K562 (cell line): ENCODE measurements around the gene INSM1. TPM values are rescaled to one million over a fixed set of nuclear protein-coding genes. Genes with fewer than 3 reads are reported as not detected.

Experiments
- ATAC-seq: fragments of 200-7000 bp; cut with Tn5 transposase; 3 replicates; pipeline ENCODE4 v1.9.1; 2020; ENCODE audit warnings: moderate library complexity
- BruUV-seq: library from RNA; stranded (reverse); fragments of 400-500 nt; replicated peaks from 2 replicates; lab custom pipeline; 2021; lab: Mats Ljungman, UMichigan
- CTCF ChIA-PET: fragments of 300-600 bp; formaldehyde crosslinking; extraction: SDS; loops from one replicate; lab custom pipeline; 2021; ENCODE audit warnings: low intra/inter-chr PET ratio; lab: Yijun Ruan, JAX
- POLR2A ChIA-PET: fragments of 300-600, 350-650 bp; sonication (Branson Sonifier 250); formaldehyde crosslinking; extraction: SDS; loops from one replicate; lab custom pipeline; 2021; ENCODE audit warnings: antibody characterized with exemption, inconsistent platforms; lab: Yijun Ruan, JAX
- DNase-seq, 4 experiments: peaks; one replicate each; pipeline versions ENCODE4 v3.0.0 to v3.0.0-alpha.2; 2011 to 2018; ENCODE audit warnings: low spot score in 3 of 4, mixed read lengths in 3 of 4; ENCODE audit errors: extremely low read depth in 1 of 4
- FAIRE-seq: peaks from 2 replicates; lab custom pipeline; 2011; peaks lifted over from hg19 to GRCh38; lab: Jason Lieb, UNC
- H2AFZ ChIP-seq: 2 replicates; pipeline ENCODE4 v1.6.0; 2011; ENCODE audit warnings: low read depth, low read length, control low read depth, inconsistent platforms
- H3K27ac ChIP-seq: fragments of 200-600 bp; 3 replicates; pipeline ENCODE4 v1.8.0; 2011; ENCODE audit warnings: low read depth, mild to moderate bottlenecking, control low read depth, inconsistent platforms, low read length, moderate library complexity, mixed read lengths; ENCODE audit errors: extremely low read depth
- H3K27me3 ChIP-seq, 2 experiments: fragments of 300-600 bp in 1 of 2; 2 replicates in 1 of 2; 3 replicates in 1 of 2; pipeline versions ENCODE4 v1.6.0 to v1.8.0; 2011; ENCODE audit warnings: inconsistent platforms in 2 of 2, low read length in 2 of 2, mild to moderate bottlenecking in 1 of 2, mixed read lengths in 1 of 2, moderate library complexity in 1 of 2; ENCODE audit not compliant: control insufficient read depth in 2 of 2, insufficient read depth in 2 of 2
- H3K36me3 ChIP-seq: fragments of 300-600 bp; 3 replicates; pipeline ENCODE4 v1.8.0; 2011; ENCODE audit warnings: mild to moderate bottlenecking, low read length, inconsistent platforms; ENCODE audit not compliant: control insufficient read depth, insufficient read depth
- H3K4me1 ChIP-seq, 2 experiments: fragments of 200-600 bp in 1 of 2; replicated peaks in 1 of 2; 2 replicates in 1 of 2; 3 replicates in 1 of 2; pipeline versions ENCODE4 v1.5.1 to v1.8.0; 2011; ENCODE audit warnings: inconsistent platforms in 2 of 2, low read length in 2 of 2, mild to moderate bottlenecking in 1 of 2, mixed read lengths in 1 of 2, moderate library complexity in 1 of 2; ENCODE audit not compliant: control insufficient read depth in 2 of 2, insufficient read depth in 2 of 2
- H3K4me2 ChIP-seq: 2 replicates; pipeline ENCODE4 v1.6.1; 2011; ENCODE audit warnings: low read length, control low read depth, inconsistent platforms, mixed read lengths; ENCODE audit not compliant: insufficient read depth
- H3K4me3 ChIP-seq: fragments of 200-600 bp; sonication (generic), shearing (Covaris generic); 2 replicates; pipeline ENCODE4 v1.5.1; 2016; ENCODE audit warnings: control low read depth, inconsistent platforms
- H3K79me2 ChIP-seq: fragments of 200-600 bp; 3 replicates; pipeline ENCODE4 v1.8.0; 2011; ENCODE audit warnings: low read length, inconsistent platforms; ENCODE audit not compliant: control insufficient read depth, insufficient read depth
- H3K9ac ChIP-seq, 2 experiments: 2 replicates each; pipeline versions ENCODE4 v1.6.0 to v1.6.1; 2011; ENCODE audit warnings: low read depth in 2 of 2, low read length in 2 of 2, control low read depth in 1 of 2, inconsistent platforms in 1 of 2, mild to moderate bottlenecking in 1 of 2, mixed read lengths in 1 of 2; ENCODE audit not compliant: insufficient read depth in 1 of 2
- H3K9me1 ChIP-seq: one replicate; pipeline ENCODE4 v1.6.0; 2011; ENCODE audit warnings: inconsistent platforms, mild to moderate bottlenecking, low read length, moderate library complexity; ENCODE audit not compliant: control insufficient read depth, insufficient read depth
- H3K9me3 ChIP-seq: replicated peaks from 2 replicates; pipeline ENCODE4 v1.5.1; 2011; ENCODE audit warnings: low read depth, low read length, inconsistent platforms; ENCODE audit not compliant: control insufficient read depth, insufficient read depth
- H4K20me1 ChIP-seq: replicated peaks from 2 replicates; pipeline ENCODE4 v1.6.1; 2011; ENCODE audit warnings: low read length, inconsistent platforms, mixed read lengths; ENCODE audit not compliant: control insufficient read depth, insufficient read depth
- DIDO1 ChIP-seq: fragments of 450-650 bp; IDR thresholded peaks from 2 replicates; pipeline ENCODE4 v1.6.1; 2016; ENCODE audit warnings: low read depth, missing biosample characterization, missing genetic modification characterization
- ESRRB ChIP-seq: fragments of 250-450 bp; sonication (Bioruptor Pico); IDR thresholded peaks from 2 replicates; pipeline ENCODE4 v1.5.0; 2020; ENCODE audit warnings: mild to moderate bottlenecking, moderate library complexity, borderline replicate concordance
- RNF2 ChIP-seq: sonication (generic); IDR thresholded peaks from 2 replicates; pipeline ENCODE4 v1.6.1; 2016
- TOE1 ChIP-seq, 2 experiments: fragments of 450-650 bp in 1 of 2; sonication (generic) in 1 of 2; formaldehyde crosslinking in 1 of 2; IDR thresholded peaks; 2 replicates each; pipeline versions ENCODE4 v1.7.1 to v1.8.0; 2016 to 2022; ENCODE audit warnings: borderline replicate concordance in 2 of 2, mild to moderate bottlenecking in 2 of 2, antibody characterized with exemption in 1 of 2, inconsistent platforms in 1 of 2, low read depth in 1 of 2, missing genetic modification reagents in 1 of 2, moderate library complexity in 1 of 2
- ZNF140 ChIP-seq: fragments of 250-450 bp; sonication (Bioruptor Pico); IDR thresholded peaks from 2 replicates; pipeline ENCODE4 v1.8.0; 2021; ENCODE audit warnings: moderate library complexity, mild to moderate bottlenecking, inconsistent platforms
- ZNF830 ChIP-seq: fragments of 250-450 bp; sonication (Bioruptor Pico); IDR thresholded peaks from 2 replicates; pipeline ENCODE4 v1.5.0; 2021; ENCODE audit warnings: mild to moderate bottlenecking
- WGBS: fragments of 100-300 bp; shearing (Covaris generic); methylation state at CpG from one replicate; pipeline ENCODE4 v1.1.6; 2016; ENCODE audit warnings: low coverage, mixed read lengths; ENCODE audit not compliant: insufficient coverage; ENCODE audit errors: missing lambda C conversion rate; 5-methylcytosine and 5-hydroxymethylcytosine counted together
- in situ Hi-C: fragments of 300-500 bp; cut with MboI; formaldehyde crosslinking; loops from 4 replicates; pipeline ENCODE4 v1.15.0; 2018; ENCODE audit warnings: inconsistent platforms, mixed read lengths
- intact Hi-C: fragments of 100-400 bp; cut with micrococcal nuclease; formaldehyde crosslinking; loops from 2 replicates; pipeline ENCODE4 v1.14.2; 2022
- polyA plus RNA-seq, 8 experiments: library from polyadenylated mRNA; depleted of rRNA in 4 of 8; stranded (reverse) in 5 of 8; unstranded in 3 of 8; fragments of >200 nt; fragmentation: Nextera tagmentation in 2 of 8; fragmentation: Illumina TruSeq in 1 of 8; extraction: Ambion mirVana in 2 of 8; extraction: Trizol in 1 of 8; gene quantifications; 2 replicates each; pipeline versions ENCODE4 v1.2.1 to v1.2.3, GENCODE V29; 2011 to 2014; ENCODE audit warnings: inconsistent platforms in 1 of 8, missing spikeins in 1 of 8
- total RNA-seq, 7 experiments: library from RNA; depleted of rRNA in 6 of 7; stranded (reverse); fragments of >200 nt in 6 of 7; fragmentation: Illumina TruSeq in 2 of 7; extraction: Trizol in 2 of 7; gene quantifications; 2 replicates each; pipeline versions ENCODE4 v1.2.1 to v1.2.3, GENCODE V29; 2011 to 2021; ENCODE audit warnings: low replicate concordance in 1 of 7
- TF ChIP-seq, protein P1 (sequence below): fragments of 250-450 bp; sonication (Bioruptor Pico); IDR thresholded peaks from 2 replicates; pipeline ENCODE4 v1.5.0; 2021

Gene INSM1
- total and polyA plus RNA-seq, 9 of the 15 experiments (the other 6 are each of a cell fraction or from before 2014, with no cell fraction given), result not detected

DNA sequence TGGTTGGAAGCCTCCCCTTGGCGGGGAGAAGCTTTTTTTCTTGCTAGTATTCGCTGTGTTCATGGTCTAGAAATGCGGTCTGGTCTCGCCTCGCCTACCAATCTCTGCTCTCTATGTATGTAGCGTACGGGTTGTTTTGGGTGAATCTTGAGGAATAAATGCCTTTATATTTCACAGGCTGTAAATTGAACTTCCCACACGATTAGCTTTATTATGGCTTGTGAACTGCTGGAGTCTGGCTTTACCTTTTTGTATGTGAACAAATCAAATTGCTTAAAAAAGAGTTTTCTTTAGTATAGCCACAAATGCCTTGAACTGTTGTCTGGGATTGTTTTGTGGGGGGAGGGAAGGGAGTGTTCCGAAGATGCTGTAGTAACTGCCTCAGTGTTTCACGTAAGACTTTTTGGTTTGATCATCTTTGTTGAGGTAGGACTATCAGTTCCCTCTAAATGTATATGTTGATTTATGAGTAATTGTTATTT lies 2.2 kb downstream of the INSM1 start:
- H3K27me3 ChIP-seq, result peaks cover 0 to 10% of the 10 kb centered on the region in 2 experiments; a peak in 1 of 5 replicates
- FAIRE-seq (no peak), DNase-seq (no peak), ATAC-seq (no peak)
- no peaks in the 10 kb centered on the region for H4K20me1 ChIP-seq
- H3K9me3 ChIP-seq, result no peaks in the 10 kb centered on the region
- H3K79me2 ChIP-seq, result no peaks in the 10 kb centered on the region
- no peak overlapping the region for H3K4me3 ChIP-seq
- ChIA-PET POLR2A (no interaction called here), CTCF (no interaction called here)
- H3K4me1 ChIP-seq, result no peaks in the 10 kb centered on the region
- WGBS, result 17% methylated on average over 9 of the region's 10 CpGs
- in situ Hi-C loops, result no loop called here
- H3K9ac ChIP-seq, result no peak overlapping the region
- H3K27ac ChIP-seq, result no peak overlapping the region
- intact Hi-C loops, result no loop called here
- TF ChIP-seq RNF2, result no peak
- no peak for TF ChIP-seq DIDO1 (tag)
- TF ChIP-seq, protein P1, sequence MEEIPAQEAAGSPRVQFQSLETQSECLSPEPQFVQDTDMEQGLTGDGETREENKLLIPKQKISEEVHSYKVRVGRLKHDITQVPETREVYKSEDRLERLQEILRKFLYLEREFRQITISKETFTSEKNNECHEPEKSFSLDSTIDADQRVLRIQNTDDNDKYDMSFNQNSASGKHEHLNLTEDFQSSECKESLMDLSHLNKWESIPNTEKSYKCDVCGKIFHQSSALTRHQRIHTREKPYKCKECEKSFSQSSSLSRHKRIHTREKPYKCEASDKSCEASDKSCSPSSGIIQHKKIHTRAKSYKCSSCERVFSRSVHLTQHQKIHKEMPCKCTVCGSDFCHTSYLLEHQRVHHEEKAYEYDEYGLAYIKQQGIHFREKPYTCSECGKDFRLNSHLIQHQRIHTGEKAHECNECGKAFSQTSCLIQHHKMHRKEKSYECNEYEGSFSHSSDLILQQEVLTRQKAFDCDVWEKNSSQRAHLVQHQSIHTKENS (CRISPR knock-in tag), result no peak
- no peak for TF ChIP-seq ZNF830 (CRISPR knock-in tag)
- TF ChIP-seq TOE1 (IDR thresholded peaks at IDR 0.05; ENCODE audit: borderline replicate concordance), result no peak
- TF ChIP-seq TOE1 (CRISPR knock-in tag; IDR thresholded peaks at IDR 0.05; ENCODE audit: borderline replicate concordance, low read depth), result no peak
- TF ChIP-seq ESRRB (CRISPR knock-in tag), result no peak
- no peak for TF ChIP-seq ZNF140
- H3K4me2 ChIP-seq, result no peak overlapping the region
- no peaks in the 10 kb centered on the region for H3K36me3 ChIP-seq
- H3K9me1 ChIP-seq, result no peaks in the 10 kb centered on the region
- no TSS peak for BruUV-seq
- no peak overlapping the region for H2AFZ ChIP-seq
